ENCODE data around the gene MSANTD1. TPM values are rescaled to one million over a fixed set of nuclear protein-coding genes. Genes with fewer than 3 reads are reported as not detected.

Gene MSANTD1
- polyA plus RNA-seq, 1 experiment, result 0.10 TPM

GRCh38 chr4:3252480-3252828 lies 3.5 kb downstream of the MSANTD1 start:
- TF ChIP-seq, protein P1, sequence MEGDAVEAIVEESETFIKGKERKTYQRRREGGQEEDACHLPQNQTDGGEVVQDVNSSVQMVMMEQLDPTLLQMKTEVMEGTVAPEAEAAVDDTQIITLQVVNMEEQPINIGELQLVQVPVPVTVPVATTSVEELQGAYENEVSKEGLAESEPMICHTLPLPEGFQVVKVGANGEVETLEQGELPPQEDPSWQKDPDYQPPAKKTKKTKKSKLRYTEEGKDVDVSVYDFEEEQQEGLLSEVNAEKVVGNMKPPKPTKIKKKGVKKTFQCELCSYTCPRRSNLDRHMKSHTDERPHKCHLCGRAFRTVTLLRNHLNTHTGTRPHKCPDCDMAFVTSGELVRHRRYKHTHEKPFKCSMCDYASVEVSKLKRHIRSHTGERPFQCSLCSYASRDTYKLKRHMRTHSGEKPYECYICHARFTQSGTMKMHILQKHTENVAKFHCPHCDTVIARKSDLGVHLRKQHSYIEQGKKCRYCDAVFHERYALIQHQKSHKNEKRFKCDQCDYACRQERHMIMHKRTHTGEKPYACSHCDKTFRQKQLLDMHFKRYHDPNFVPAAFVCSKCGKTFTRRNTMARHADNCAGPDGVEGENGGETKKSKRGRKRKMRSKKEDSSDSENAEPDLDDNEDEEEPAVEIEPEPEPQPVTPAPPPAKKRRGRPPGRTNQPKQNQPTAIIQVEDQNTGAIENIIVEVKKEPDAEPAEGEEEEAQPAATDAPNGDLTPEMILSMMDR (IDR thresholded peaks at IDR 0.05; ENCODE audit: insufficient read depth, low read depth, low read length), result no peak
- H3K36me3 ChIP-seq (ENCODE audit: control insufficient read depth, insufficient read depth, low read length), result no peaks in the 10 kb centered on the region
- no peaks in the 10 kb centered on the region for H3K27me3 ChIP-seq (ENCODE audit: control insufficient read depth, insufficient read depth, low read length)
- CTCF ChIA-PET, result no interaction called here
- POLR2A ChIA-PET, result no interaction called here
- no peak for DNase-seq (ENCODE audit: low read depth)
- H3K4me3 ChIP-seq (ENCODE audit: low read depth, low read length), result no peak overlapping the region

DNA sequence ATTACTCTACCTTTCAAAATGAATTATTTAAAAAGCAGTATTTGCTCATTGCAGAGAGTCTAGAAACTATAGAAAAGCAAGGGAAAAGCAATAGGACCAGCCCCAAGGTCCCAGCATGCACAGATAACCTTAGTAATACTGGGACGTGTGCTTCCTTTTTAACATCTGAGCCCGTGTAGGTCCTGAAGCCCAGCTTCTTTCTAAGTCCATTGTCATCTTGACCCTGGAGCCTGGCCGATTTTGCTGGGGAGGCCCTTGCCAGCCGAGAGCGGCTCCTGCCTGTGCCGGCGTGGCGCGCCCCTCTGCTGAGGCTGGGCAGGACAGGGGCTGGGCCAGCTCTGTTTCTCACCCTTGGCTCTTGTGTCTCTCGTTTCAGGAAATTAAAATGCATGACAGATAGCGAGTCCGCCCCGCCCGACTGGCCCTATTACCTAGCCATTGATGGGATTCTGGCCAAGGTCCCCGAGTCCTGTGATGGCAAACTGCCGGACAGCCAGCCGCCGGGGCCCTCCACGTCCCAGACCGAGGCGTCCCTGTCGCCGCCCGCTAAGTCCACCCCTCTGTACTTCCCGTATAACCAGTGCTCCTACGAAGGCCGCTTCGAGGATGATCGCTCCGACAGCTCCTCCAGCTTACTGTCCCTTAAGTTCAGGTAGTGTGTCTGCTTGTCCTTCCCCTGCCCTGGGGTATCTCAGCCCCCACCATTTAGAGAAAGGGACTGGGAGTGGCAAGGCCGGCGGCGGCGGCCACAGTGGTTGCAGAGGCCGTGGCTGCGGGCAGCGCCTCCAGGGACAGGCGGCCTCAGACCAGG lies 4.1 kb downstream of the MSANTD1 start:
- Histone ChIP-seq H3K27me3 (ENCODE audit: control insufficient read depth, insufficient read depth, low read length) (no peaks in the 10 kb centered on the region), H3K4me3 (ENCODE audit: low read depth, low read length) (no peak overlapping the region), H3K36me3 (ENCODE audit: control insufficient read depth, insufficient read depth, low read length) (no peaks in the 10 kb centered on the region)
- DNase-seq (ENCODE audit: low read depth), result no peak
- TF ChIP-seq, protein P1 (IDR thresholded peaks at IDR 0.05; ENCODE audit: insufficient read depth, low read depth, low read length), result no peak
- ChIA-PET POLR2A (no interaction called here), CTCF (no interaction called here)

GRCh38 chr4:3253808-3254207 lies 4.8 kb downstream of the MSANTD1 start:
- TF ChIP-seq, protein P1 (IDR thresholded peaks at IDR 0.05; ENCODE audit: insufficient read depth, low read depth, low read length), result no peak
- no peaks in the 10 kb centered on the region for H3K36me3 ChIP-seq (ENCODE audit: control insufficient read depth, insufficient read depth, low read length)
- CTCF ChIA-PET, result no interaction called here
- POLR2A ChIA-PET, result no interaction called here
- H3K27me3 ChIP-seq (ENCODE audit: control insufficient read depth, insufficient read depth, low read length), result no peaks in the 10 kb centered on the region
- no peak overlapping the region for H3K4me3 ChIP-seq (ENCODE audit: low read depth, low read length)
- DNase-seq (ENCODE audit: low read depth), result no peak

GRCh38 chr4:3254302-3255131 lies 5.6 kb downstream of the MSANTD1 start:
- ChIA-PET CTCF (no interaction called here), POLR2A (no interaction called here)
- TF ChIP-seq, protein P1 (IDR thresholded peaks at IDR 0.05; ENCODE audit: insufficient read depth, low read depth, low read length), result no peak
- no peak for DNase-seq (ENCODE audit: low read depth)
- no peak overlapping the region for H3K4me3 ChIP-seq (ENCODE audit: low read depth, low read length)
- H3K36me3 ChIP-seq (ENCODE audit: control insufficient read depth, insufficient read depth, low read length), result no peaks in the 10 kb centered on the region
- H3K27me3 ChIP-seq (ENCODE audit: control insufficient read depth, insufficient read depth, low read length), result no peaks in the 10 kb centered on the region

GRCh38 chr4:3255611-3256186 lies 6.7 kb downstream of the MSANTD1 start:
- Histone ChIP-seq H3K27me3 (ENCODE audit: control insufficient read depth, insufficient read depth, low read length) (no peaks in the 10 kb centered on the region), H3K4me3 (ENCODE audit: low read depth, low read length) (no peak overlapping the region), H3K36me3 (ENCODE audit: control insufficient read depth, insufficient read depth, low read length) (no peaks in the 10 kb centered on the region)
- TF ChIP-seq, protein P1 (IDR thresholded peaks at IDR 0.05; ENCODE audit: insufficient read depth, low read depth, low read length), result no peak
- POLR2A ChIA-PET, result no interaction called here
- CTCF ChIA-PET, result interaction anchor here (0.5 kb wide), 1 partner anchor 16 kb away, joined by 3 read pairs; no protein-coding TSS in a partner anchor
- no peak for DNase-seq (ENCODE audit: low read depth)

Measured in BJ (cell line).